GM23338 (cell line): ENCODE measurements around the gene APOL5. TPM values are rescaled to one million over a fixed set of nuclear protein-coding genes. Genes with fewer than 3 reads are reported as not detected.

Experiments
- CREB1 ChIP-seq: fragments of 250-450 bp; sonication (Bioruptor Pico); IDR thresholded peaks from 2 replicates; pipeline ENCODE4 v1.5.0; 2020; ENCODE audit warnings: low read depth, mild to moderate bottlenecking, moderate library complexity
- EZH2 ChIP-seq: fragments of 200-600 bp; sonication (generic); IDR thresholded peaks from one replicate; pipeline ENCODE4 v1.8.0; 2017; ENCODE audit warnings: antibody characterized with exemption, mild to moderate bottlenecking, low read depth; ENCODE audit not compliant: unreplicated experiment
- EZH2phosphoT487 ChIP-seq: fragments of 200-600 bp; sonication (generic); IDR thresholded peaks from one replicate; pipeline ENCODE4 v1.8.1; 2018; ENCODE audit warnings: antibody characterized with exemption; ENCODE audit not compliant: unreplicated experiment
- NANOG ChIP-seq: IDR thresholded peaks from 2 replicates; pipeline ENCODE4 v1.6.1; 2016; ENCODE audit warnings: antibody characterized with exemption, borderline replicate concordance
- POLR2AphosphoS5 ChIP-seq: IDR thresholded peaks from 2 replicates; pipeline ENCODE4 v1.6.1; 2016; ENCODE audit warnings: antibody characterized with exemption, low read depth
- STAT1 ChIP-seq: IDR thresholded peaks from one replicate; pipeline ENCODE4 v1.6.1; 2016; ENCODE audit warnings: antibody characterized with exemption; ENCODE audit not compliant: unreplicated experiment
- ZNF114 ChIP-seq: fragments of 250-450 bp; sonication (Bioruptor Pico); IDR thresholded peaks from 2 replicates; pipeline ENCODE4 v1.5.0; 2020; ENCODE audit warnings: mild to moderate bottlenecking, moderate library complexity
- polyA plus RNA-seq: library from polyadenylated mRNA; unstranded; fragments of >200 nt; fragmentation: Nextera tagmentation; extraction: Ambion mirVana; gene quantifications from 2 replicates; pipeline ENCODE4 v1.2.1, GENCODE V29; 2016
- total RNA-seq: library from RNA; depleted of rRNA; stranded (reverse); fragments of >200 nt; shearing (Covaris generic); gene quantifications from 2 replicates; pipeline ENCODE4 v1.2.3, GENCODE V29; 2014
- TF ChIP-seq, protein P1 (sequence below): fragments of 250-450 bp; sonication (Bioruptor Pico); IDR thresholded peaks from 2 replicates; pipeline ENCODE4 v1.5.0; 2020; ENCODE audit warnings: mild to moderate bottlenecking, moderate library complexity
- TF ChIP-seq, protein P2 (sequence below), 2 experiments: fragments of 200-600 bp in 1 of 2; sonication (generic) in 1 of 2; conservative IDR thresholded peaks; 2 replicates each; pipeline versions ENCODE4 v1.5.1 to v1.6.1; 2016 to 2017; ENCODE audit warnings: antibody characterized with exemption in 2 of 2, low read depth in 2 of 2, mild to moderate bottlenecking in 2 of 2, moderate library complexity in 1 of 2
- TF ChIP-seq, protein P3 (sequence below): IDR thresholded peaks from 2 replicates; pipeline ENCODE4 v1.6.1; 2016; ENCODE audit warnings: antibody characterized with exemption

The APOL5 gene
- total and polyA plus RNA-seq, 2 experiments from 2014 or later = not detected

DNA sequence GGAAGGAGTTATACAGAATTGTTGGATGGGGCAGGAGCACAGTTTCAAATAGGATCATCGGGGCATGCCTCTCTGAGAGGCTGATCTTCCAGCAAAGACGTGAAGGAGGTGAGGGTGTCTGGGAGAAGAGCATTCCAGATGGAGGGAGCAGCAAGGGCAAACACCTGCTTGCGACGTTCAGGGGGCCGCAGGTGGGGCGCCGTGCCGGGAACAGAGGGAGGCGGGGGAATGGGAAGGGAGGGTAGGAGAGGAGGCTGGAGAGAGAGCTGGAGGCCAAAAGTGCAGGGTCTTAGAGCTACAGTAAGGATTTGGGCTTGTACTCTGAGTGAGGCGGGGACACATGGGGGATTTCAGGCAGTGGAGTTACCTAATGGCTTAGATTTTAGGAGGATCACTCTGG lies 13.6 kb downstream of the APOL5 start (continued):
- TF ChIP-seq, protein P1, sequence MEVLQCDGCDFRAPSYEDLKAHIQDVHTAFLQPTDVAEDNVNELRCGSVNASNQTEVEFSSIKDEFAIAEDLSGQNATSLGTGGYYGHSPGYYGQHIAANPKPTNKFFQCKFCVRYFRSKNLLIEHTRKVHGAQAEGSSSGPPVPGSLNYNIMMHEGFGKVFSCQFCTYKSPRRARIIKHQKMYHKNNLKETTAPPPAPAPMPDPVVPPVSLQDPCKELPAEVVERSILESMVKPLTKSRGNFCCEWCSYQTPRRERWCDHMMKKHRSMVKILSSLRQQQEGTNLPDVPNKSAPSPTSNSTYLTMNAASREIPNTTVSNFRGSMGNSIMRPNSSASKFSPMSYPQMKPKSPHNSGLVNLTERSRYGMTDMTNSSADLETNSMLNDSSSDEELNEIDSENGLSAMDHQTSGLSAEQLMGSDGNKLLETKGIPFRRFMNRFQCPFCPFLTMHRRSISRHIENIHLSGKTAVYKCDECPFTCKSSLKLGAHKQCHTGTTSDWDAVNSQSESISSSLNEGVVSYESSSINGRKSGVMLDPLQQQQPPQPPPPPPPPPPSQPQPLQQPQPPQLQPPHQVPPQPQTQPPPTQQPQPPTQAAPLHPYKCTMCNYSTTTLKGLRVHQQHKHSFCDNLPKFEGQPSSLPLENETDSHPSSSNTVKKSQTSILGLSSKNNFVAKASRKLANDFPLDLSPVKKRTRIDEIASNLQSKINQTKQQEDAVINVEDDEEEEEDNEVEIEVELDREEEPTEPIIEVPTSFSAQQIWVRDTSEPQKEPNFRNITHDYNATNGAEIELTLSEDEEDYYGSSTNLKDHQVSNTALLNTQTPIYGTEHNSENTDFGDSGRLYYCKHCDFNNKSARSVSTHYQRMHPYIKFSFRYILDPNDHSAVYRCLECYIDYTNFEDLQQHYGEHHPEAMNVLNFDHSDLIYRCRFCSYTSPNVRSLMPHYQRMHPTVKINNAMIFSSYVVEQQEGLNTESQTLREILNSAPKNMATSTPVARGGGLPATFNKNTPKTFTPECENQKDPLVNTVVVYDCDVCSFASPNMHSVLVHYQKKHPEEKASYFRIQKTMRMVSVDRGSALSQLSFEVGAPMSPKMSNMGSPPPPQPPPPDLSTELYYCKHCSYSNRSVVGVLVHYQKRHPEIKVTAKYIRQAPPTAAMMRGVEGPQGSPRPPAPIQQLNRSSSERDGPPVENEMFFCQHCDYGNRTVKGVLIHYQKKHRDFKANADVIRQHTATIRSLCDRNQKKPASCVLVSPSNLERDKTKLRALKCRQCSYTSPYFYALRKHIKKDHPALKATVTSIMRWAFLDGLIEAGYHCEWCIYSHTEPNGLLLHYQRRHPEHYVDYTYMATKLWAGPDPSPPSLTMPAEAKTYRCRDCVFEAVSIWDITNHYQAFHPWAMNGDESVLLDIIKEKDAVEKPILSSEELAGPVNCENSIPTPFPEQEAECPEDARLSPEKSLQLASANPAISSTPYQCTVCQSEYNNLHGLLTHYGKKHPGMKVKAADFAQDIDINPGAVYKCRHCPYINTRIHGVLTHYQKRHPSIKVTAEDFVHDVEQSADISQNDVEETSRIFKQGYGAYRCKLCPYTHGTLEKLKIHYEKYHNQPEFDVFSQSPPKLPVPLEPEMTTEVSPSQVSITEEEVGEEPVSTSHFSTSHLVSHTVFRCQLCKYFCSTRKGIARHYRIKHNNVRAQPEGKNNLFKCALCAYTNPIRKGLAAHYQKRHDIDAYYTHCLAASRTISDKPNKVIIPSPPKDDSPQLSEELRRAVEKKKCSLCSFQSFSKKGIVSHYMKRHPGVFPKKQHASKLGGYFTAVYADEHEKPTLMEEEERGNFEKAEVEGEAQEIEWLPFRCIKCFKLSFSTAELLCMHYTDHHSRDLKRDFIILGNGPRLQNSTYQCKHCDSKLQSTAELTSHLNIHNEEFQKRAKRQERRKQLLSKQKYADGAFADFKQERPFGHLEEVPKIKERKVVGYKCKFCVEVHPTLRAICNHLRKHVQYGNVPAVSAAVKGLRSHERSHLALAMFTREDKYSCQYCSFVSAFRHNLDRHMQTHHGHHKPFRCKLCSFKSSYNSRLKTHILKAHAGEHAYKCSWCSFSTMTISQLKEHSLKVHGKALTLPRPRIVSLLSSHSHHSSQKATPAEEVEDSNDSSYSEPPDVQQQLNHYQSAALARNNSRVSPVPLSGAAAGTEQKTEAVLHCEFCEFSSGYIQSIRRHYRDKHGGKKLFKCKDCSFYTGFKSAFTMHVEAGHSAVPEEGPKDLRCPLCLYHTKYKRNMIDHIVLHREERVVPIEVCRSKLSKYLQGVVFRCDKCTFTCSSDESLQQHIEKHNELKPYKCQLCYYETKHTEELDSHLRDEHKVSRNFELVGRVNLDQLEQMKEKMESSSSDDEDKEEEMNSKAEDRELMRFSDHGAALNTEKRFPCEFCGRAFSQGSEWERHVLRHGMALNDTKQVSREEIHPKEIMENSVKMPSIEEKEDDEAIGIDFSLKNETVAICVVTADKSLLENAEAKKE (CRISPR knock-in tag) = no peak
- TF ChIP-seq, protein P2, sequence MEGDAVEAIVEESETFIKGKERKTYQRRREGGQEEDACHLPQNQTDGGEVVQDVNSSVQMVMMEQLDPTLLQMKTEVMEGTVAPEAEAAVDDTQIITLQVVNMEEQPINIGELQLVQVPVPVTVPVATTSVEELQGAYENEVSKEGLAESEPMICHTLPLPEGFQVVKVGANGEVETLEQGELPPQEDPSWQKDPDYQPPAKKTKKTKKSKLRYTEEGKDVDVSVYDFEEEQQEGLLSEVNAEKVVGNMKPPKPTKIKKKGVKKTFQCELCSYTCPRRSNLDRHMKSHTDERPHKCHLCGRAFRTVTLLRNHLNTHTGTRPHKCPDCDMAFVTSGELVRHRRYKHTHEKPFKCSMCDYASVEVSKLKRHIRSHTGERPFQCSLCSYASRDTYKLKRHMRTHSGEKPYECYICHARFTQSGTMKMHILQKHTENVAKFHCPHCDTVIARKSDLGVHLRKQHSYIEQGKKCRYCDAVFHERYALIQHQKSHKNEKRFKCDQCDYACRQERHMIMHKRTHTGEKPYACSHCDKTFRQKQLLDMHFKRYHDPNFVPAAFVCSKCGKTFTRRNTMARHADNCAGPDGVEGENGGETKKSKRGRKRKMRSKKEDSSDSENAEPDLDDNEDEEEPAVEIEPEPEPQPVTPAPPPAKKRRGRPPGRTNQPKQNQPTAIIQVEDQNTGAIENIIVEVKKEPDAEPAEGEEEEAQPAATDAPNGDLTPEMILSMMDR (conservative IDR thresholded peaks at IDR 0.05; ENCODE audit: low read depth in 2 of 2) = no peak
- no peak for TF ChIP-seq POLR2AphosphoS5
- TF ChIP-seq, protein P3, sequence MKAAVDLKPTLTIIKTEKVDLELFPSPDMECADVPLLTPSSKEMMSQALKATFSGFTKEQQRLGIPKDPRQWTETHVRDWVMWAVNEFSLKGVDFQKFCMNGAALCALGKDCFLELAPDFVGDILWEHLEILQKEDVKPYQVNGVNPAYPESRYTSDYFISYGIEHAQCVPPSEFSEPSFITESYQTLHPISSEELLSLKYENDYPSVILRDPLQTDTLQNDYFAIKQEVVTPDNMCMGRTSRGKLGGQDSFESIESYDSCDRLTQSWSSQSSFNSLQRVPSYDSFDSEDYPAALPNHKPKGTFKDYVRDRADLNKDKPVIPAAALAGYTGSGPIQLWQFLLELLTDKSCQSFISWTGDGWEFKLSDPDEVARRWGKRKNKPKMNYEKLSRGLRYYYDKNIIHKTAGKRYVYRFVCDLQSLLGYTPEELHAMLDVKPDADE = no peak
- TF ChIP-seq CREB1 (CRISPR knock-in tag) = no peak
- TF ChIP-seq STAT1 = no peak
- TF ChIP-seq NANOG = no peak
- TF ChIP-seq ZNF114 (CRISPR knock-in tag) = no peak
- TF ChIP-seq EZH2phosphoT487 = no peak
- no peak for TF ChIP-seq EZH2
